GM23338 (cell line): Measurements from ENCODE around the gene ADAM17. TPM values are rescaled to one million over a fixed set of nuclear protein-coding genes. Genes with fewer than 3 reads are reported as not detected.

ENCODE experiments used
- ATAC-seq: fragments of 200-7000 bp; cut with Tn5 transposase; 3 replicates; pipeline ENCODE4 v1.9.1; 2020
- DNase-seq: peaks from one replicate; pipeline ENCODE4 v3.0.0-alpha.2; 2015; ENCODE audit warnings: low spot score
- H2AFZ ChIP-seq: fragments of 200-600 bp; sonication (generic); 2 replicates; pipeline ENCODE4 v1.8.0; 2016; ENCODE audit warnings: antibody characterized with exemption, mild to moderate bottlenecking, moderate library complexity
- H3F3A ChIP-seq: fragments of 200-600 bp; sonication (generic); replicated peaks from 2 replicates; pipeline ENCODE4 v1.8.0; 2017; ENCODE audit warnings: antibody characterized with exemption, mixed run types, low read depth
- H3K27ac ChIP-seq: fragments of 200-600 bp; sonication (generic); 2 replicates; pipeline ENCODE4 v1.6.1; 2016; ENCODE audit warnings: low read depth
- H3K27me3 ChIP-seq: fragments of 200-600 bp; sonication (generic); 2 replicates; pipeline ENCODE4 v1.8.0; 2016; ENCODE audit warnings: mild to moderate bottlenecking, mixed run types, moderate library complexity; ENCODE audit not compliant: insufficient read depth
- H3K36me3 ChIP-seq: fragments of 200-600 bp; sonication (generic); 2 replicates; pipeline ENCODE4 v1.8.0; 2016; ENCODE audit warnings: mild to moderate bottlenecking; ENCODE audit not compliant: insufficient read depth
- H3K4me1 ChIP-seq: fragments of 200-600 bp; sonication (generic); 2 replicates; pipeline ENCODE4 v1.8.0; 2016; ENCODE audit warnings: mild to moderate bottlenecking, moderate library complexity; ENCODE audit not compliant: insufficient read depth
- H3K4me2 ChIP-seq: fragments of 200-600 bp; sonication (generic); 2 replicates; pipeline ENCODE4 v1.7.1; 2017; ENCODE audit warnings: mixed run types
- H3K4me3 ChIP-seq: fragments of 200-600 bp; sonication (generic); 2 replicates; pipeline ENCODE4 v1.6.1; 2016; ENCODE audit warnings: mixed run types
- H3K79me2 ChIP-seq: fragments of 200-600 bp; sonication (generic); replicated peaks from 2 replicates; pipeline ENCODE4 v1.8.0; 2017; ENCODE audit warnings: mild to moderate bottlenecking; ENCODE audit not compliant: insufficient read depth
- H3K9me2 ChIP-seq: fragments of 200-600 bp; sonication (generic); 2 replicates; pipeline ENCODE4 v1.8.0; 2017; ENCODE audit not compliant: insufficient read depth
- H4K20me1 ChIP-seq: fragments of 200-600 bp; sonication (generic); replicated peaks from 2 replicates; pipeline ENCODE4 v1.8.0; 2017; ENCODE audit warnings: mild to moderate bottlenecking; ENCODE audit not compliant: insufficient read depth
- H3K27ac Mint-ChIP-seq: 2 replicates; pipeline ENCODE4 v1.8.0; 2020; ENCODE audit warnings: inconsistent platforms, mild to moderate bottlenecking, moderate library complexity, mixed read lengths
- H3K27me3 Mint-ChIP-seq: 3 replicates; pipeline ENCODE4 v1.8.0; 2022; ENCODE audit warnings: low read depth, mild to moderate bottlenecking, moderate library complexity, mixed read lengths, inconsistent platforms; ENCODE audit not compliant: insufficient read depth, poor library complexity
- H3K36me3 Mint-ChIP-seq: 3 replicates; pipeline ENCODE4 v1.8.0; 2021; ENCODE audit warnings: low read depth, mild to moderate bottlenecking, inconsistent platforms, moderate library complexity, mixed read lengths
- H3K4me1 Mint-ChIP-seq: 3 replicates; pipeline ENCODE4 v1.8.0; 2020; ENCODE audit warnings: mild to moderate bottlenecking, inconsistent platforms, mixed read lengths
- H3K4me3 Mint-ChIP-seq: 3 replicates; pipeline ENCODE4 v1.8.0; 2021; ENCODE audit warnings: moderate library complexity, mild to moderate bottlenecking, inconsistent platforms, mixed read lengths
- H3K9me3 Mint-ChIP-seq: 3 replicates; pipeline ENCODE4 v1.8.0; 2020; ENCODE audit warnings: moderate library complexity, mild to moderate bottlenecking, inconsistent platforms, mixed read lengths
- CREB1 ChIP-seq: fragments of 250-450 bp; sonication (Bioruptor Pico); IDR thresholded peaks from 2 replicates; pipeline ENCODE4 v1.5.0; 2020; ENCODE audit warnings: low read depth, mild to moderate bottlenecking, moderate library complexity
- CTCF ChIP-seq, 2 experiments: fragments of 200-600 bp in 1 of 2; sonication (generic) in 1 of 2; conservative IDR thresholded peaks; 2 replicates each; pipeline versions ENCODE4 v1.5.1 to v1.6.1; 2016 to 2017; ENCODE audit warnings: antibody characterized with exemption in 2 of 2, low read depth in 2 of 2, mild to moderate bottlenecking in 2 of 2, moderate library complexity in 1 of 2
- ETS1 ChIP-seq: IDR thresholded peaks from 2 replicates; pipeline ENCODE4 v1.6.1; 2016; ENCODE audit warnings: antibody characterized with exemption
- EZH2 ChIP-seq: fragments of 200-600 bp; sonication (generic); IDR thresholded peaks from one replicate; pipeline ENCODE4 v1.8.0; 2017; ENCODE audit warnings: antibody characterized with exemption, mild to moderate bottlenecking, low read depth; ENCODE audit not compliant: unreplicated experiment
- EZH2phosphoT487 ChIP-seq: fragments of 200-600 bp; sonication (generic); IDR thresholded peaks from one replicate; pipeline ENCODE4 v1.8.1; 2018; ENCODE audit warnings: antibody characterized with exemption; ENCODE audit not compliant: unreplicated experiment
- JUNB ChIP-seq: IDR thresholded peaks from one replicate; pipeline ENCODE4 v1.6.1; 2016; ENCODE audit warnings: antibody characterized with exemption; ENCODE audit not compliant: unreplicated experiment
- NANOG ChIP-seq: IDR thresholded peaks from 2 replicates; pipeline ENCODE4 v1.6.1; 2016; ENCODE audit warnings: antibody characterized with exemption, borderline replicate concordance
- POLR2AphosphoS5 ChIP-seq: IDR thresholded peaks from 2 replicates; pipeline ENCODE4 v1.6.1; 2016; ENCODE audit warnings: antibody characterized with exemption, low read depth
- STAT1 ChIP-seq: IDR thresholded peaks from one replicate; pipeline ENCODE4 v1.6.1; 2016; ENCODE audit warnings: antibody characterized with exemption; ENCODE audit not compliant: unreplicated experiment
- ZNF114 ChIP-seq: fragments of 250-450 bp; sonication (Bioruptor Pico); IDR thresholded peaks from 2 replicates; pipeline ENCODE4 v1.5.0; 2020; ENCODE audit warnings: mild to moderate bottlenecking, moderate library complexity
- ZNF331 ChIP-seq: fragments of 250-450 bp; sonication (Bioruptor Pico); IDR thresholded peaks from 2 replicates; pipeline ENCODE4 v1.5.0; 2020; ENCODE audit warnings: low read depth, mild to moderate bottlenecking, moderate library complexity
- ZNF462 ChIP-seq: fragments of 250-450 bp; sonication (Bioruptor Pico); IDR thresholded peaks from 2 replicates; pipeline ENCODE4 v1.5.0; 2020; ENCODE audit warnings: mild to moderate bottlenecking, moderate library complexity
- polyA plus RNA-seq: library from polyadenylated mRNA; unstranded; fragments of >200 nt; fragmentation: Nextera tagmentation; extraction: Ambion mirVana; gene quantifications from 2 replicates; pipeline ENCODE4 v1.2.1, GENCODE V29; 2016
- total RNA-seq: library from RNA; depleted of rRNA; stranded (reverse); fragments of >200 nt; shearing (Covaris generic); gene quantifications from 2 replicates; pipeline ENCODE4 v1.2.3, GENCODE V29; 2014
- TF ChIP-seq, protein P1 (sequence below): IDR thresholded peaks from one replicate; pipeline ENCODE4 v1.6.1; 2018; ENCODE audit warnings: antibody characterized with exemption; ENCODE audit not compliant: unreplicated experiment

Gene ADAM17
- total and polyA plus RNA-seq, 2 experiments from 2014 or later, result 8.3 to 23.5 TPM

GRCh38 chr2:9518780-9519179 is 36.9 kb downstream of the ADAM17 start:
- no peak for DNase-seq
- H3F3A ChIP-seq, result no peaks in the 10 kb centered on the region
- no peak overlapping the region for H3K27ac Mint-ChIP-seq

More at GRCh38 chr2:9518780-9519179, 36.9 kb downstream of the ADAM17 start:
- Histone ChIP-seq H3K79me2 (no peaks in the 10 kb centered on the region), H3K4me2 (no peak overlapping the region), H3K4me1 (no peaks in the 10 kb centered on the region), H2AFZ (no peak overlapping the region), H3K9me2 (no peaks in the 10 kb centered on the region), H3K27ac (no peak overlapping the region), H4K20me1 (peaks cover 8% of the 10 kb centered on the region; the same call in 1 of the 2 replicates), H3K27me3 (no peaks in the 10 kb centered on the region), H3K4me3 (no peak overlapping the region), H3K36me3 (peaks cover 11% of the 10 kb centered on the region)
- no peaks in the 10 kb centered on the region for H3K4me1 Mint-ChIP-seq
- peaks cover 1% of the 10 kb centered on the region for H3K27me3 Mint-ChIP-seq
- H3K4me3 Mint-ChIP-seq, result no peak overlapping the region
- peaks cover 27% of the 10 kb centered on the region; the same call in 2 of the 3 replicates for H3K36me3 Mint-ChIP-seq
- no peak for ATAC-seq
- TF ChIP-seq ZNF462 (CRISPR knock-in tag) (no peak), CREB1 (CRISPR knock-in tag) (no peak), EZH2 (no peak), STAT1 (no peak), ZNF331 (CRISPR knock-in tag) (no peak), CTCF (conservative IDR thresholded peaks at IDR 0.05; ENCODE audit: low read depth in 2 of 2) (no peak), NANOG (no peak), EZH2phosphoT487 (no peak), ETS1 (no peak), ZNF114 (CRISPR knock-in tag) (no peak), JUNB (no peak), POLR2AphosphoS5 (no peak)
- TF ChIP-seq, protein P1, sequence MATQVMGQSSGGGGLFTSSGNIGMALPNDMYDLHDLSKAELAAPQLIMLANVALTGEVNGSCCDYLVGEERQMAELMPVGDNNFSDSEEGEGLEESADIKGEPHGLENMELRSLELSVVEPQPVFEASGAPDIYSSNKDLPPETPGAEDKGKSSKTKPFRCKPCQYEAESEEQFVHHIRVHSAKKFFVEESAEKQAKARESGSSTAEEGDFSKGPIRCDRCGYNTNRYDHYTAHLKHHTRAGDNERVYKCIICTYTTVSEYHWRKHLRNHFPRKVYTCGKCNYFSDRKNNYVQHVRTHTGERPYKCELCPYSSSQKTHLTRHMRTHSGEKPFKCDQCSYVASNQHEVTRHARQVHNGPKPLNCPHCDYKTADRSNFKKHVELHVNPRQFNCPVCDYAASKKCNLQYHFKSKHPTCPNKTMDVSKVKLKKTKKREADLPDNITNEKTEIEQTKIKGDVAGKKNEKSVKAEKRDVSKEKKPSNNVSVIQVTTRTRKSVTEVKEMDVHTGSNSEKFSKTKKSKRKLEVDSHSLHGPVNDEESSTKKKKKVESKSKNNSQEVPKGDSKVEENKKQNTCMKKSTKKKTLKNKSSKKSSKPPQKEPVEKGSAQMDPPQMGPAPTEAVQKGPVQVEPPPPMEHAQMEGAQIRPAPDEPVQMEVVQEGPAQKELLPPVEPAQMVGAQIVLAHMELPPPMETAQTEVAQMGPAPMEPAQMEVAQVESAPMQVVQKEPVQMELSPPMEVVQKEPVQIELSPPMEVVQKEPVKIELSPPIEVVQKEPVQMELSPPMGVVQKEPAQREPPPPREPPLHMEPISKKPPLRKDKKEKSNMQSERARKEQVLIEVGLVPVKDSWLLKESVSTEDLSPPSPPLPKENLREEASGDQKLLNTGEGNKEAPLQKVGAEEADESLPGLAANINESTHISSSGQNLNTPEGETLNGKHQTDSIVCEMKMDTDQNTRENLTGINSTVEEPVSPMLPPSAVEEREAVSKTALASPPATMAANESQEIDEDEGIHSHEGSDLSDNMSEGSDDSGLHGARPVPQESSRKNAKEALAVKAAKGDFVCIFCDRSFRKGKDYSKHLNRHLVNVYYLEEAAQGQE, result no peak
- no peaks in the 10 kb centered on the region for H3K9me3 Mint-ChIP-seq
